HG02588 (cell line): ENCODE measurements around the gene NKX1-1.
"Not testable (repeated sequence)": the region's sequence is repeated elsewhere in the genome, so short reads cannot be mapped to it uniquely, and the experiment has no call there.

Source experiments
- ATAC-seq: cut with Tn5 transposase; IDR thresholded peaks from one replicate; pipeline ENCODE4 v1.9.1; 2021; ENCODE audit warnings: mild to moderate bottlenecking, moderate library complexity; ENCODE audit not compliant: unreplicated experiment

The NKX1-1 gene

DNA sequence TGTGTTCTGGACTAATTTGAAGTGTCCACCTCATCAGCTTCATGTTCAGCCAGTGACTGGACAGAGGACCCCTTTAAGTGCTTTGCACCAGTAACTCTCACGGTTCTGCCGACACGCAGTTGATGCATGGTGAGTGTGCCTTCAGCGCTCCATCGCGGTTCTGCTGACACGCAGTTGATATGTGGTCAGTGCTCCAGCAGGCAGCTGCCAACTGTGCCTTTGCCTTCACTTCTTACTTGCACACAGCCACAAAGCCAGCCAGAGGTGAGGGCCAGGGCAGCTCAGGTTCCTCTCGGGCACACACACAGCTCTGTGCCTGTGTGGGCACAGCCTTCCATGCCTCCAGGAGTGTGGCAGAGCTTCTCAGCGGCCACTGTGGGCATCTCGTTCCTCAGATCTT lies 12.4 kb downstream of the NKX1-1 start:
- no peak for ATAC-seq

DNA sequence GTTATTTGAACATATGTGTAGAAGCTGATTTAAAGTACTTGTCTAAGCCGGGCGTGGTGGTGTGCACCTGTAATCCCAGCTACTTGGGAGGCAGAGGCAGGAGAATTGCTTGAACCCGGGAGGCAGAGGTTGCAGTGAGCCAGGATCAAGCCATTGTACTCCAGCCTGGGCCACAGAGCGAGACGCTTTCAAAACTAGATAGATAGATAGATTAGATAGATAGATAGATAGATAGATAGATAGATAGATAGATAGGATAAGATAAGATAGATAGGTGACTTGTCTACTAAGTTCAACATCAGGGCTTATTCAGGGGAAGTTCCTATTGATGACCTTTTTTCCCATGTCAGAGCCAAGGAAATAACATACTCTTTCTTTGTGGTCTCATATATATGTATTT lies 12.9 kb downstream of the NKX1-1 start:
- ATAC-seq, result not testable (repeated sequence)

DNA sequence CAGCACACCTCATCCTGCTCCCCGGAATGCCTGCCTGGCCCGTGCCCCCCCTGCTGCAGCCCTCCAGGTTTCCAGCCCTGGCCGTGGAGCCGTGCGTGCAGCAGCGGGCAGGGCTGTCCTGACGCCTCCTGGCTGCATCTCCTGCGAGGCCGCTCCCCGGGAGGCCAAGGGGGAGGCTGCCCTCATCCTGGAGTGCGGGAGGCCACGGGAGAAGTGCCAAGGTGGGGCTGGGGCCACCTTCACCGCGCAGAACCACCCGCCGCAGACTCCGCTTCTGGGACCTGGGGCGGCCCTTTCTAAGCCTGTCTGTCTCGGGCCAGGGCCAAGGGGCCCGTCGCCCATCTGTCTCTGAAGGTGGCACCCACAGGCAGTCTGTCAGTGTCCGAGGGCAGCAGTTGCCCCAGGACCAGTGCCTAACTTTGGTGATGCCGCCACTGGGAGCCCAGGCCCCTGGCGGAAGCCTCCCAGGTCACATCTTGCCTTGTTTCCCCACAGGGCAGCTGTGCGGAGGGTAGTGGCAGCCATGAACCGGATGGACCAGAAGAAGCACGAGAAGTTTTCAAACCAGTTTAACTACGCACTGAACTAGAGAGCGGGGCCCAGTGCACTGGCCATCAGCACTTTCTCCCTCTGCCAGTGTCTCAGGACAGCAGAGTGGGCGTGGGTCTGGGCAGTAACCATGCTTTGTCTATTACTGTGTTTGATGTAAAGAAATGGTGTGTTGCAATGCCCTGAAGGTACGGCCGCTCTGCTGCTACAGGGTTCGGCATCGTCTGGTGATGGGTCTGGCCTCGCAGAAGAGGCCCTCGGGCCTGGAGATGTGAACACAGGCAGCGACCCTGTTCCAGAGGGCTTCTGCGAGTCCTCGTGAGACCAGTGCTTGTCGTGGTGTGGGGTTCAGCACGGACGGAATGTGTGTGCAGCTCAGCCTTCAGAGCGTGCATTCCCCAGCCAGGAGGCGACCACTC lies 20.6 kb downstream of the NKX1-1 start:
- ATAC-seq, result no peak

- no peak for ATAC-seq
Measured at GRCh38 chr4:1384675-1385372, 21.4 kb downstream of the NKX1-1 start.

DNA sequence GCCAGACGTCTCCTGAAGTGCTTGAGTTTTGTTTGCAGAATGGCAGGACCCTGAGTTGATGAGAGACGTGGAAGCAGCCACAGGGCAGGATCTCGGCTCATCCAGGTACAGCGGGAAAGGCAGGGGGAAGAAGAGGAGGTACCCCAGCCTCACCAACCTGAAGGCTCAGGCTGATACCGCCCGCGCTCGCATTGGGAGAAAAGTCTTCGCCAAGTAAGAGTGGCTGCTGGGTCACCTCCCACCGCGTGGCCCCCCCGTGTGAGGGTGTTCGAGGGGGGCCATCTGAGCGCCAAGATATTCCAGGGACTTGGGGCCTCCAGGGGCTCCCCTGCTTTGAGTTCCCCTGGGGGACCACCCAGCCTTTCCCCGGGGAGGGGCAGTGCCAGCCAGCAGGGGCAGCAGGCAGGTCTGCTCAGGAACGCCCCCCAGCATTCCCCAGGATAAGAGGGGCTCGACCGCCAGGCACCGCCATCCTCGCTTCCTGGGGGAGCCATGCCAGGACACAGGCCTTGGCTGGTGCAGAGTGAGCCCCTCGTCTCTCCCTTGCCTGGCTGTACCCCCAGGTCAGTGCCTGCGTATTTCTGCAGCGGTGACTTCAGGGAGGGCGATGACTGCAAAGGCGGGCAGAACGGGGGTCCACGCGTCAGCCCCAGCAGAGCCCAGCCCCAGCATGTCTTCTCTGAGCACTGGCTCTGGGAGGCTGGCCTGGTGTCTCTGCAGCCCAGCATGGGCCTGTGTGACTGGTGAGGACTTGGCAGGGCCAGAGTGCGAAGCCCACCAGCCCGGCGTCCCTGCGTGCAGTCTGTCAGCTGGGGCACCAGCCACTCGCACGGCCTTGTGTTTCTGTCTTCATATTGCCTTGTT lies 22.3 kb downstream of the NKX1-1 start:
- no peak for ATAC-seq

DNA sequence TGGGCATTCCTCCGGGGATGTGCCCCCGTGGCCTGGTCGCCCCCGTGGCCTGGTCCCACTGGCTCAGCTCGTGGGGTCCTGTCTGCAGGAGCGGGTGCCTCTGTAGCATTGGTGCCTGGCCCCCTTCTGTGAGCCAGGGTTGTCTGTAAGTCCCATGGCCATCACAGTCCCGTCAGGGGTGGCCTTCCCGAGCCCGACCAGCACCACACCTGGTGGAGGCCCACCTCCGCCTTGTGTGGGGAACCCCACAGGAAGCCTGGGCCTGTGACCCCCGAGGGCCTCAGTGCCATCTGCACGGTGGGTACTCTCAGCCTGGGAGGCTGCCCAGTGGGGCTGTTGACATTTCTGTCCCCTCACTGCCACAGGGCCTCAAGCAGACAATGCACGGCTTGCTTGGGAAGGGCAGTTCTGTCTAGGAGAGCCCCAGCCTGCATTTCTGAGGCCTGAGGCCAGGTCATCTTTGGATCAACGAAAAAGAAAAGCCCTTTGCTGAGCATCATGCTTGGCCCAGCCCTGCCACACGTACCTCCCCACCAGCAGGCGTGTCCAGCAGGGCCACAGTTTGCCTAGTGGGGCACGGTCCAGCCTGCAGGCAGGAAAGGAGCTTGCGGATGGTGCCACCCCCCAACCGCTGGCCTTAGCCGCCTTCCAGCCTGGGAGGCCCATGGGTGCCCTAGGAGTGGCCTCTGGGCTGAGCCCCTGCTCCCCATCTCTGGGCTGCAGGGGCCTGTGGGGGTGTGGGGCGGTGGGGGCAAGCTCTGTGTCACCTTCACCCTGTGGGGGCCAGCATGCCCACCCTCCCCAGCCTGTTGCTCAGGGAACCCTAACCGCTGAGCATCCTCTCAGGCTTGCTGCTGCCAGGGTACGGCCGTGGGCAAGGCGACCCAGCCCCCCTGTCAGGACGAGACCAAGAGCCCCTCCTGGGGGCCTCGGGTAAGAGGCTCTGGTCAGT lies 23.2 kb downstream of the NKX1-1 start:
- no peak for ATAC-seq

GRCh38 chr4:1381944-1382541 lies 24.2 kb downstream of the NKX1-1 start:
- ATAC-seq, result no peak

- ATAC-seq, result no peak
Measured at GRCh38 chr4:1381181-1381621, 25.0 kb downstream of the NKX1-1 start.

DNA sequence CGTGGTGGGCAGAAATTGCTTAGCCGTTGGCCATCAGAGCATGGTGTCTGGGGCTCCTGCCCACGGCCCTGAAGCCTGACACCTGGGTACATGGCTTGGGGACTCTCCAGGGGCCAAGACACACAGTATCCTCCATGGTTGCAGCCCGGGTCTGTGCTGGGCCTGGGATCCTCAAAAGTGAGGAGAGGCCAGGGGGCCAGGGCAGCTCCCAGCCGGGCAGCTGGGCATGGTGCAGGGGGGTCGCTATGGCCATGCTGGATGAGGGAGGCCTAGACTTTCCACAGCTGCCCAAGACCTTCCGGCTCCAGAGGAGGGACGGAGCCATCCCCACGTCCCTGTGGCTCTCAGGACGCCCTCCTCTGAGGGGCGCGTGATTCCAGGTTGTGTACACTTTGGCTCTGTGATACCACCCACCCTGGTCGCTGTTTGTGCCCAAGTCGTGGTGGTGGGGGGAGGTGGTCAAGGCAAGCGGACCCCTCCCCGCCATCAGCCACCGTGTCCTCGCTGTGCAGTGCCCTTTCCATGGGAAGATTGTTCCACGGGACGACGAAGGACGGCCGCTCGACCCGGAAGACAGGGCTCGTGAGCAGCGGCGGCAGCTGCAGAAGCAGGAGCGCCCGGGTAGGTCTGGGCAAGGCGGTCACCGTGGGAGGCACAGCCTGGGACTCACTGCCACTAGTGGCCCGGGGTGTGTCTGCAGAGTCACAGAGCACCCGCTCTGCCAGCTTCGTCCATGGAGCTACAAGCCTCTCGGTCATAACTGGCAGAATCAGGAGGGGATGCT lies 25.7 kb downstream of the NKX1-1 start:
- no peak for ATAC-seq

DNA sequence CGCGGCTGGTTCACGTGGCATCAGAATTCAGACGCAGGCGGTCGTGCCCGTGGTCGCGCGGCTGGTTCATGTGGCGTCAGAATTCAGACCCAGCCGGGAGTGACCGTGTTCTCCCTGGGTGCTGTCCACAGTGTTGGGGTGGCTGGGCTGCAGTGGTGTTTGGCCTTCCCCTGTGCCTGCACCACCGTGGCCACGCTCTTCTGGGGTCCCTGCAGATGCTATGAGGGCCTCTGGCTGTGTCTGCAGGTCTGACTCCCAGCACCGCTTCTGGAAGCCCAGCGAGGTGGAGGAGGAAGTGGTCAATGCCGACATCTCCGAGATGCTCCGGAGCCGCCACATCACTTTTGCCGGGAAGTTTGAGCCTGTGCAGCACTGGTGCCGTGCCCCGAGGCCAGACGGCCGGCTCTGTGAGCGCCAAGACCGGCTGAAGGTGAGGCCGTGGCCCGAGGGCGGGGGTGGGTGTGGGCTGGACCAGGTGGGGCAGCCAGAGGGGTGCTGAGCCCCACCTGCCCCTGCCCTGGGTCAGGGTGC lies 26.4 kb downstream of the NKX1-1 start:
- ATAC-seq, result no peak

- ATAC-seq, result no peak
Measured at GRCh38 chr4:1379351-1379781, 26.9 kb downstream of the NKX1-1 start.

DNA sequence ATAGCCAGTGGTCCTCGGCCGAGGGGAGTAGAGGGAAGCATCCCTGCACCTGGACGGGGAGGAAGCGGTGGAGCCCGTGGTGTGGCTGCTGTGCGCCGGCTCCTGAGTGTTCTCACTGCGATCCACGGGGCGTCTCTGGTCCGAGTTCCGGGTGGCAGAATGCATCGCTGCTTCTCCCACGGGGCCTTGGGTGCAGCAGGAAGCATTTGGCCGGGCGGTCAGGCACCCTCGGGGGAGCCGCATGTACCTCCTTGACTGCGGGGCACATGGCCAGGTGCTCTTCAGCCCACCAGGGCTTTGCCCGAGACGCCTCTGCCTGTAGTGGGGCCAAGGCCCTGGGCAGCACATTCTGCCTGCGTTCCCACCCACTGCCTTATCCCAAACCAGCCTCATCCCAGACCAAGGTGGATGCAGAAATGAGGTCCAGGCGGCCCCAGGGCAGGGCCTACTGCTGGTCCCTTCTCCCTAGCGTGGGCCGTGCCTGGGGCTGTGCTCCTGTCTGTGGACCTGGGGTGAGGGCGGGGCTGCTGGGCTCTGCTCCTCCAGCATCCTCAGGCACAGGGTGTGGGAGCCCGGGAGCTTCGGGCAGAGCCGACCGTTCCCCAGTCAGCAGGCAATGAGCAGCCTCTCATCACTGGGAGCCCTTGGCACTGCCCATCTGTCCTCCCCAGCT lies 27.5 kb downstream of the NKX1-1 start:
- no peak for ATAC-seq

- no peak for ATAC-seq
Measured at GRCh38 chr4:1377606-1378261, 28.5 kb downstream of the NKX1-1 start.

DNA sequence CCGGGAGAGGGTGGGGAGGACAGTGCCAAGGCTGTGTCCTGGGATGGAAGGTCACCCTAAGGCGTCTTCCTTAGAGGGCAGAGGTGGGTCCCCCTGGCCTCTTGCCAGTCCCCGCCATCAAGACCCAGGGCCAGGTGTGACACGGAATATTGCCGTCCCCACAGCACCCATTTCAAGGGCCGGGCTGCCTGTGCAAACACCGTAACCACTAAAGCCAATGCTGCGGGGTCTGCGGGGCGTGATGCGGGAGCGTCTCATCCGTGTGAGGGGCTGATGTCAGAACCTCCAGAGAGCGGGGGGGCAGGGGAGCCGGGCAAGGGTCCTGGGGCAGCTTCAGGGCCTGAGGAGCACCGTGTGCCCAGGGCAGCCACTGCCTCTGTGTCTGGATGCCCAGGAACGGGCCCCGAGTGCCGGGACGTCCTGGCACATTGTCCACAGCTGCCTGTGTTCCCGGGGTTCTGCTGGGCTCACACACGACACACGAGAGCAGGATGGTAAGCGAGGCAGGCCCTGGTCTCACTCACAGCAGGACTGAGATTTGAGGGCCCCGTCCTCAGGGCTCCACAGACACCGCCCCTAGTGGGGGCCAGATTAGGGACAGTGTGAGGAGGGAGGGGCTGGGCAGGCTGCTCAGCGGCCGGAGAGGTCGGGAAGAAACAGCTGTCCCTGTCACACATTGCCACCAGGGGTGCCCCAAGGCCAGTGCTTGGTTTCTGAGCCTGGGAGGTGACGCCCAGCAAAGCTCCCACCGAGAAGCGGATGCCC lies 29.2 kb downstream of the NKX1-1 start:
- no peak for ATAC-seq

DNA sequence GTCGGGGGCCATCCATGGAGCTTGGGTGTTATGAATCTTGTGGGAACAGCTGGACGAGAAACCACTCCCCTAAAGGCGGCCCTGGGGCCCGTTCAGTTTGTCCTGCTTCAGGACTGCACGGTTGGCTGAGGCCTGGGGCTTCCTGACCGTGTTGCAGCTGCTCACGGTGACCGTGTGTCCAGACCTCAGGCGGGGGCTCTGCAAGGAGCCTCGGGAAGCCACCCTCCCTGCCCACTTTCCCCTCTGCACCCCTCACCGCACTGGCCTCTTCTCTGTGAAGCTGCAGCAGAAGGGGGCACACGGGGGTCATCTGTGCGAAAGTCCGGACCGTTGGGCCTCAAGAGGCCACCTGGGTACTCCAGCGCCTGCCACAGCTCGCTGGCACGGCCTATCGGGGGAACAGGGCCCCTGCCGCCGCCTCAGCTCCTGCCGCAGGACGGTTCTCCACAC lies 29.8 kb downstream of the NKX1-1 start:
- no peak for ATAC-seq

- ATAC-seq, result no peak
Measured at GRCh38 chr4:1375761-1376322, 30.4 kb downstream of the NKX1-1 start.
